ENCODE data around the gene ZDHHC3. TPM values are rescaled to one million over a fixed set of nuclear protein-coding genes. Genes with fewer than 3 reads are reported as not detected.

ZDHHC3 gene
- total RNA-seq, 1 experiment from 2014 or later: 58.0 TPM

- Mint-ChIP-seq H3K27ac (no peak overlapping the region), H3K4me3 (no peak overlapping the region), H3K36me3 (peaks cover 2% of the 10 kb centered on the region; the same call in 1 of the 2 replicates), H3K27me3 (ENCODE audit: low read depth) (peaks cover 15% of the 10 kb centered on the region), H3K9me3 (no peaks in the 10 kb centered on the region), H3K4me1 (no peaks in the 10 kb centered on the region)
- POLR2A ChIA-PET: no interaction called here
- DNase-seq (ENCODE audit: low spot score) (no peak), ATAC-seq (no peak)
- TF ChIP-seq USF2 (CRISPR knock-in tag; IDR thresholded peaks at IDR 0.05): no peak
- TF ChIP-seq SMAD3 (CRISPR knock-in tag; IDR thresholded peaks at IDR 0.05; ENCODE audit: borderline replicate concordance): no peak
- TF ChIP-seq ZNF425 (CRISPR knock-in tag; conservative IDR thresholded peaks at IDR 0.05): no peak
- no peak for TF ChIP-seq TEAD1 (CRISPR knock-in tag; IDR thresholded peaks at IDR 0.05)
- no peak for TF ChIP-seq ZNF512 (CRISPR knock-in tag; IDR thresholded peaks at IDR 0.05; ENCODE audit: borderline replicate concordance)
- no peak for TF ChIP-seq ATF3 (CRISPR knock-in tag; conservative IDR thresholded peaks at IDR 0.05)
- no peak for TF ChIP-seq ZNF232 (CRISPR knock-in tag; IDR thresholded peaks at IDR 0.05)
- TF ChIP-seq ZBTB21 (CRISPR knock-in tag; IDR thresholded peaks at IDR 0.05; ENCODE audit: borderline replicate concordance): no peak
- TF ChIP-seq IRF2 (CRISPR knock-in tag; IDR thresholded peaks at IDR 0.05; ENCODE audit: borderline replicate concordance, low read depth): no peak
- no peak for TF ChIP-seq ZNF423 (CRISPR knock-in tag; IDR thresholded peaks at IDR 0.05)
- TF ChIP-seq SMAD4 (CRISPR knock-in tag; IDR thresholded peaks at IDR 0.05): no peak
- CTCF ChIA-PET: no interaction called here
Measured at GRCh38 chr3:45023675-45024074, 47.7 kb upstream of the ZDHHC3 start.

- H3K36me3 Mint-ChIP-seq: peaks cover 3% of the 10 kb centered on the region; the same call in 1 of the 2 replicates
- ATAC-seq (peak; percentile 31; the same call in 1 of the 2 replicates), DNase-seq (ENCODE audit: low spot score) (no peak)
- H3K4me3 Mint-ChIP-seq: no peak overlapping the region
- ChIA-PET POLR2A (no interaction called here), CTCF (no interaction called here)
- no peak overlapping the region for H3K27ac Mint-ChIP-seq
- H3K4me1 Mint-ChIP-seq: no peaks in the 10 kb centered on the region; the same call in 1 of the 2 replicates
- peaks cover 12% of the 10 kb centered on the region for H3K27me3 Mint-ChIP-seq (ENCODE audit: low read depth)
- H3K9me3 Mint-ChIP-seq: no peaks in the 10 kb centered on the region
- no peak for TF ChIP-seq ATF2 (CRISPR knock-in tag; IDR thresholded peaks at IDR 0.05; ENCODE audit: borderline replicate concordance, low read depth)
- no peak for TF ChIP-seq ZNF263 (CRISPR knock-in tag; IDR thresholded peaks at IDR 0.05; ENCODE audit: low read depth)
- TF ChIP-seq NFATC4 (CRISPR knock-in tag; IDR thresholded peaks at IDR 0.05): no peak
- no peak for TF ChIP-seq MAX (CRISPR knock-in tag; IDR thresholded peaks at IDR 0.05)
- no peak for TF ChIP-seq ZNF138 (CRISPR knock-in tag; conservative IDR thresholded peaks at IDR 0.05)
- no peak for TF ChIP-seq GRHL2 (CRISPR knock-in tag; IDR thresholded peaks at IDR 0.05; ENCODE audit: insufficient replicate concordance, severe bottlenecking)
- TF ChIP-seq E2F4 (CRISPR knock-in tag; IDR thresholded peaks at IDR 0.05; ENCODE audit: borderline replicate concordance, low read depth): no peak
- no peak for TF ChIP-seq FOXP1 (CRISPR knock-in tag; IDR thresholded peaks at IDR 0.05; ENCODE audit: borderline replicate concordance)
- no peak for TF ChIP-seq NR3C1 (CRISPR knock-in tag; conservative IDR thresholded peaks at IDR 0.05; ENCODE audit: low read depth)
- TF ChIP-seq ZNF232 (CRISPR knock-in tag; IDR thresholded peaks at IDR 0.05): no peak
- TF ChIP-seq CDX4 (CRISPR knock-in tag; IDR thresholded peaks at IDR 0.05; ENCODE audit: borderline replicate concordance): no peak
- TF ChIP-seq CTCF (IDR thresholded peaks at IDR 0.05): no peak
- no peak for TF ChIP-seq ATF3 (CRISPR knock-in tag; conservative IDR thresholded peaks at IDR 0.05)
Measured at GRCh38 chr3:45021524-45022297, 45.7 kb upstream of the ZDHHC3 start.
